OCI-LY1 (cell line): ENCODE data around the gene NBEA.

Experiments
- CTCF ChIP-seq: fragments of 200-600 bp; sonication (generic), shearing (Covaris generic); IDR thresholded peaks from 2 replicates; pipeline ENCODE4 v1.5.1; 2017; ENCODE audit warnings: mild to moderate bottlenecking, antibody characterized with exemption, low read length, moderate library complexity, mixed read lengths
- EZH2 ChIP-seq: fragments of 200-600 bp; sonication (generic), shearing (Covaris generic); IDR thresholded peaks from 2 replicates; pipeline ENCODE4 v1.8.0; 2017; ENCODE audit warnings: borderline replicate concordance, mixed run types, mild to moderate bottlenecking, antibody characterized with exemption, low read length, moderate library complexity, mixed read lengths

GRCh38 chr13:35714588-35715377 is 772.7 kb downstream of the NBEA start:
- TF ChIP-seq CTCF: no peak
- TF ChIP-seq EZH2: no peak
